IPS-15b (cell line): ENCODE results near the gene ZNF232.
"Not testable (repeated sequence)": the region's sequence is repeated elsewhere in the genome, so short reads cannot be mapped to it uniquely, and the experiment has no call there.

Source experiments
- H3K27me3 ChIP-seq: one replicate; pipeline ENCODE4 v1.6.1; 2013; ENCODE audit warnings: low read length; ENCODE audit not compliant: control insufficient read depth, insufficient read depth
- H3K36me3 ChIP-seq: one replicate; pipeline ENCODE4 v1.6.1; 2013; ENCODE audit warnings: low read length; ENCODE audit not compliant: control insufficient read depth, insufficient read depth
- H3K4me1 ChIP-seq: one replicate; pipeline ENCODE4 v1.6.1; 2013; ENCODE audit warnings: mild to moderate bottlenecking, low read length; ENCODE audit not compliant: control insufficient read depth, insufficient read depth
- H3K4me3 ChIP-seq: one replicate; pipeline ENCODE4 v1.5.1; 2013; ENCODE audit warnings: low read depth, low read length
- H3K9ac ChIP-seq: one replicate; pipeline ENCODE4 v1.6.1; 2013; ENCODE audit warnings: low read depth, mild to moderate bottlenecking, low read length
- H3K9me3 ChIP-seq: one replicate; pipeline ENCODE4 v1.6.1; 2013; ENCODE audit warnings: mild to moderate bottlenecking, low read length; ENCODE audit not compliant: control insufficient read depth, insufficient read depth

Gene ZNF232

DNA sequence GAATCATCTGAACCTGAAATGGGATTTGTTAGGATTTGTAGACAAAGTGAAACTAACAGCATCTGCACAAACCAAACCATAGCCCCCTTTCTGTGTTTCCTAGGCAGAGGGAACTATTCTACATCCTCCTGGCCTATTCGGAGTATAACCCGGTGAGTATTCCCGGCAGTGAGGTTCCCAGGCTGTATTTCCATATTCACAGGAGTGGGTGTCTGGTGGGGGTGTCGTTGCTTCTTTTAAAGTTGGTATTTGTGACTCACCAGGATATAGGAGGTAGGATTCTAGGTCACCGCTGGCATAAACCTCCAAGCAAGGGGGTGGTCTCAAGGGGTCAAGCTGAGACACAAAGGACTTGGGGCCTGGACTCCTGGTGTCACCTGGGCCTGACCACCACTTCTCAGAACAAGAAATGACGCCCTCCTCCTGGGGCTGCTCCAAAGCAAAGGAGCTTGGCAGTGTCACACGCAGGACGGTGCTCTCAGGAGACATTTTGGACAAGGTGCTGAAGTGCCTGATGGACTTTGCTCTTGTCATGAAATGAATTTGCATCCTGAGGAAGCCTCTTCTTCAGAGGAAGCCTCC, 23.5 kb upstream of the ZNF232 start:
- H3K27me3 ChIP-seq, H3K4me3 ChIP-seq, H3K4me1 ChIP-seq, H3K9me3 ChIP-seq, H3K9ac ChIP-seq, H3K36me3 ChIP-seq: not testable (repeated sequence)

DNA sequence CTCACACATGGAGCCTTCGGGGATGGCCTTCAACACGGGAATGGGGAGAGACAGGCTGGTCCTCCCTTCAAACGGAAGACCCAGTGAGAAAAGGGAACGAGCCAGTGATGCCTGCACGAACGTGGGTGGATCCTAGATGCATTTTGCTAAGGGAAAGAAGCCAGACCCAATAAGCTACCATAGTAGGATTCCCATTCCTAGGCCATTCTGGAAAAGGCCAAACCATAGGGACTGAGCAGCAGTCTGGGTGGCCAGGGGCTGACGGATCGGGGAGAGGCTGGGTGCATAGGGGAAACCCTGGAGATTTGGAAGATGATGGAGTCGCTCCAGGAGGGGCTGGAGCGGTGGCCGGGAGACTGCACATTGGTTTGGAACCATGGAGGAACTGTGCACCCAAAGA, 22.9 kb upstream of the ZNF232 start:
- H3K4me3 ChIP-seq, H3K27me3 ChIP-seq, H3K9me3 ChIP-seq, H3K4me1 ChIP-seq, H3K9ac ChIP-seq, H3K36me3 ChIP-seq: not testable (repeated sequence)

DNA sequence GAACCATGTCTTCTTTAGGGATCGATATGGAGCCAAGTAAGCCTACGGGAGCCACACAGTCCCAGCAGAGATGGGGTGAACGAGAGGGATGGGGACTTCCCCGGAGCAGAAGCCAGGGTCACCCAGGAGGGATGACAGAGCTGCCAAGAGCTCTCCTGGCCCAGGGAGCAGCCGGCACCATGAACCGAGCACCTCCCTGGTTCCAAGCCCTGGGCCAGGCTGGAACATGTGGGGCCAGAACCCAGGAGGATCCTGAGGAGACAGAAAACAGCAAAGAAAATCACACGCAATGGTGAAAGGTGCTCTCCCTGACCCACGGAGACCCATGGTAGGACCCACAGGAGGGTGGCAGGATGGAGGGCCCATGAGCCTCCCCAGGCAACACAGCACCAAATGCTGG, 22.3 kb upstream of the ZNF232 start:
- not testable (repeated sequence) for H3K36me3 ChIP-seq, H3K27me3 ChIP-seq, H3K4me1 ChIP-seq, H3K9me3 ChIP-seq, H3K9ac ChIP-seq, H3K4me3 ChIP-seq

DNA sequence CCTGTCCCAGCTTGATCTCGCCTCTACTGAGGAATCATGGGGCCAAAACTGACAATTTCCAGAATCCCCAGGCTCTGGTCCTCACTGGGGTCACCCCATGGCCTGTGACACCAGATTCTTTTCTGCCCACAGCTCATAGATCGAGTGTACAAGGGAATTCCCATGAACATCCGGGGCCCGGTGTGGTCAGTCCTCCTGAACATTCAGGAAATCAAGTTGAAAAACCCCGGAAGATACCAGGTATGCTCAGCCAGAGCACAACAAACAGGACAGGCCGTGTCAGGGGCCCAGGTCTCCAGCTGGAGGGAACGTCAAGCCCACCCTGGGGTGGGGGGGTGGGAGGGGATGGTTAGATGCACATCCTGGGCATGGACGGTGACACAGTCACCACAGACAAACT, 21.6 kb upstream of the ZNF232 start:
- Histone ChIP-seq H3K9me3 (no peaks in the 10 kb centered on the region), H3K4me1 (no peaks in the 10 kb centered on the region), H3K27me3 (no peaks in the 10 kb centered on the region), H3K4me3 (no peak overlapping the region), H3K36me3 (no peaks in the 10 kb centered on the region), H3K9ac (no peak overlapping the region)

GRCh38 chr17:5132503-5133225, 21.0 kb upstream of the ZNF232 start:
- not testable (repeated sequence) for H3K27me3 ChIP-seq, H3K36me3 ChIP-seq, H3K9ac ChIP-seq

DNA sequence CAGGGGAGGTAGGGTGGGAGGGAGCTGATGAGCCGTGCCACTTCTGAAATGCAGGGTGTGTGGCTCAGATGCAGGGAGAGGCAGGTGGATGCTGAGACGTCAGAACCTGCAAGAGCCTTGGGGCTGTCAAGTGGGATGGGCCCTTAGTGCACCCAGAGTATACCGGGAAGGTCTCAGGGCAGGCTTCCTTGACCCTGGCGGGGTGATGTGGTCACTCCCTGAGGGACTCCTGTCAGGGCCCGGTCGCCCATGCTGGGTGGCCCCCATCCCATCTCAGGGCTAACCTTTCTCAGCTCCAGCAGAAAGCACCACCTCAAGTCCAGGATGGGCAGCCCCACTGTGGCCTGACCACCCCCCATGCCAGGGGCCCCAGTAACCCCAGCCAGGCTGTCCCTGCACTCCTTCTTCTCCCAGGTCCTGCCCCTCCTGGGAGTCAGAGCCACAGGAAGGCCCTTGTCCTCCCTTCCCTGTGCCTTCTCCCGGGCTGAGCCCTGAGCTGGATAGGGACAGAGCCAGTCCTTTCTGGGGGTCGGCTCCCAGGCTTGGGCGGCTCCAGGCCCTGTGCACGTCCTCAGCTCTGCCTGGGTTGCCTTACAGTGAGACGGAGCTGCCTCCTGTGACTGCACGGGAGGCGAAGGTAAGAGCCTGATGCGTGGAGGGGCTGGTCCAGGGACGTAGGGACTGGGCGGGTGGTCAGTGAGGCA, 20.3 kb upstream of the ZNF232 start:
- not testable (repeated sequence) for H3K36me3 ChIP-seq, H3K4me3 ChIP-seq, H3K9me3 ChIP-seq, H3K4me1 ChIP-seq, H3K27me3 ChIP-seq, H3K9ac ChIP-seq

More at GRCh38 chr17:5132503-5133225, 21.0 kb upstream of the ZNF232 start:
- not testable (repeated sequence) for H3K4me1 ChIP-seq, H3K9me3 ChIP-seq, H3K4me3 ChIP-seq

DNA sequence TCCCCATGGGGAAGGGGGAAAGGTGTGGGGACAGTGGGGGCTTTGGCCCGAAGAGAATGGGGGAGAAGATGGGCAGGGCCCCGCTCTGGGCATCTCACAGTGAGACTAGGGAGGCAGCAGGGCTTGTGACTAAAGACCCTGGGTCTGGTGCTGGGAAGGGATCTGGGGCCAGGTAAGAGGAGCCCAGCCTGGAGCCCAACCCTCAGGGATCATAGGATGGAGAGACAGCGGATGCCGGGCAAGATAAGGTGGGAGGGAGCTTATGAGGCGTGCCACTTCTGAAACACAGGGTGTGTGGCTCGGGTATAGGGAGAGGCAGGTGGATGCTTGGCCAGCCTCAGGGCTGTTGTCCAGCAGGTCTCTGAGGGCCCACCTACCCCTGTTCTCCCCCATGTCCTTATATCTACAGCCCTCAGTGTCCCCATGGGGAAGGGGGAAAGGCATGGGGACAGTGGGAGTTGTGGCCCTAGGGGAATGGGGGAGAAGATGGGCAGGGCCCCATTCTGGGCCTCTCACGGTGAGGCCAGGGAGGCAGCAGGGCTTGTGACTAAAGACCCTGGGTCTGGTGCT, 19.6 kb upstream of the ZNF232 start:
- Histone ChIP-seq H3K36me3 (no peaks in the 10 kb centered on the region), H3K27me3 (no peaks in the 10 kb centered on the region), H3K4me1 (no peaks in the 10 kb centered on the region)

DNA sequence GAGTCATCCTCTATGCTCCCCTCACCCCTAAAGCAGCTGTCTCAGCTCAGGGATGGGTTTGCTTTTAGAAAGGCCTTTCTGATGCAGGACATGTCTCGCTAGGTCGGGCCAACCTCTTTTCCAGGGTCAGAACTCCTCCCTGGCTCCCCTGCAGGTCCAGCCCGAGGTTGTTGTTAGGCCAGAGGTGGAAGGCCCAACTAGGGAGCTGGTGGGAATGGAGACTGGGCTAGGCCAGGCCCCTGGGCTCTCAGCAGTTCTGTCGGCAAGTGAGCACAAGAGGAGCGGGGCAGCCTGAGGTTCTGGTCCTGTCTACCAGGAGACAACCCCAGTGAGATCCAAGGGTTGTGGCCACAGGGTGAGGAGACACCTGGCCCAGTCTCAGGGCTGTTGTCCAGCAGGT, 19.0 kb upstream of the ZNF232 start:
- H3K4me3 ChIP-seq, H3K4me1 ChIP-seq, H3K9me3 ChIP-seq, H3K27me3 ChIP-seq, H3K9ac ChIP-seq, H3K36me3 ChIP-seq: not testable (repeated sequence)

More for the DNA sequence above, 19.6 kb upstream of the ZNF232 start:
- Histone ChIP-seq H3K9ac (no peak overlapping the region), H3K9me3 (no peaks in the 10 kb centered on the region), H3K4me3 (no peak overlapping the region)

- not testable (repeated sequence) for H3K9me3 ChIP-seq, H3K27me3 ChIP-seq, H3K9ac ChIP-seq, H3K4me3 ChIP-seq, H3K36me3 ChIP-seq, H3K4me1 ChIP-seq
These were observed 18.6 kb upstream of the ZNF232 start for GRCh38 chr17:5130261-5130660.

- H3K9me3 ChIP-seq, H3K9ac ChIP-seq, H3K27me3 ChIP-seq, H3K4me1 ChIP-seq, H3K36me3 ChIP-seq, H3K4me3 ChIP-seq: not testable (repeated sequence)
These were observed 18.1 kb upstream of the ZNF232 start for GRCh38 chr17:5129770-5130169.

- no peaks in the 10 kb centered on the region for H3K9me3 ChIP-seq
- H3K9ac ChIP-seq: no peak overlapping the region
- no peaks in the 10 kb centered on the region for H3K4me1 ChIP-seq
- H3K27me3 ChIP-seq: peaks cover under 1% of the 10 kb centered on the region
- H3K4me3 ChIP-seq: no peak overlapping the region
- H3K36me3 ChIP-seq: no peaks in the 10 kb centered on the region
These were observed 17.3 kb upstream of the ZNF232 start for GRCh38 chr17:5128905-5129535.
